Measurements from ENCODE around the gene PPA2.
"Not testable (repeated sequence)": the region's sequence is repeated elsewhere in the genome, so short reads cannot be mapped to it uniquely, and the experiment has no call there.

Gene PPA2

GRCh38 chr4:105473324-105474098 is at the start of gene PPA2:
PPA2 (minus strand) TSS chr4:105474062; CDS start chr4:105474050, 12 bp downstream.
- DNase-seq = peak; percentile 75

- peak; percentile 2 for DNase-seq
Observed at GRCh38 chr4:105520819-105521790, 47.2 kb upstream of the PPA2 start.

- DNase-seq = no peak
Observed at GRCh38 chr4:105510245-105510644, 36.4 kb upstream of the PPA2 start.

- no peak for DNase-seq
Observed at GRCh38 chr4:105509714-105510113, 35.9 kb upstream of the PPA2 start.

GRCh38 chr4:105509291-105509690 is 35.4 kb upstream of the PPA2 start:
- no peak for DNase-seq

GRCh38 chr4:105504744-105505143 is 30.9 kb upstream of the PPA2 start:
- no peak for DNase-seq

GRCh38 chr4:105503484-105503883 is 29.6 kb upstream of the PPA2 start:
- no peak for DNase-seq

GRCh38 chr4:105496899-105497298 is 23.0 kb upstream of the PPA2 start:
- no peak for DNase-seq

GRCh38 chr4:105495667-105496066 is 21.8 kb upstream of the PPA2 start:
- DNase-seq = no peak

- DNase-seq = no peak
Observed at GRCh38 chr4:105490523-105490922, 16.7 kb upstream of the PPA2 start.

GRCh38 chr4:105483840-105484239 is 10.0 kb upstream of the PPA2 start:
- peak; percentile 34 for DNase-seq

GRCh38 chr4:105474099-105474518 is 247 bp upstream of the PPA2 start:
- DNase-seq = no peak

- no peak for DNase-seq
Observed at GRCh38 chr4:105472871-105473323, 965 bp downstream of the PPA2 start.

GRCh38 chr4:105471566-105472176 is 2.2 kb downstream of the PPA2 start:
- DNase-seq = peak; percentile 40

GRCh38 chr4:105470766-105471165 is 3.1 kb downstream of the PPA2 start:
- no peak for DNase-seq

GRCh38 chr4:105469736-105470135 is 4.1 kb downstream of the PPA2 start:
- no peak for DNase-seq

GRCh38 chr4:105466580-105466979 is 7.3 kb downstream of the PPA2 start:
- no peak for DNase-seq

GRCh38 chr4:105464563-105464962 is 9.3 kb downstream of the PPA2 start:
- not testable (repeated sequence) for DNase-seq

- DNase-seq = no peak
Observed at GRCh38 chr4:105462576-105462975, 11.3 kb downstream of the PPA2 start.

- peak; percentile 13 for DNase-seq
Observed at GRCh38 chr4:105461621-105462382, 12.1 kb downstream of the PPA2 start.

- DNase-seq = peak; percentile 95
Observed at GRCh38 chr4:105461221-105461620, 12.6 kb downstream of the PPA2 start.

- no peak for DNase-seq
Observed at GRCh38 chr4:105460306-105460705, 13.6 kb downstream of the PPA2 start.

All from GF-D8 (cell line).